Osteocyte (in vitro differentiated cells): Measurements from ENCODE around the gene RPL14. TPM values are rescaled to one million over a fixed set of nuclear protein-coding genes. Genes with fewer than 3 reads are reported as not detected.
A peak's percentile ranks its signal among the peaks of the same experiment; 100 is the strongest.

Source experiments
- DNase-seq: peaks from one replicate; pipeline ENCODE4 v3.0.0; 2021; ENCODE audit warnings: mixed read lengths; ENCODE audit not compliant: unreplicated experiment; ENCODE audit errors: extremely low spot score
- H3K27ac Mint-ChIP-seq: one replicate; pipeline ENCODE4 v1.8.0; 2021; ENCODE audit warnings: mild to moderate bottlenecking, mixed read lengths; ENCODE audit not compliant: unreplicated experiment
- H3K27me3 Mint-ChIP-seq: one replicate; pipeline ENCODE4 v1.8.0; 2021; ENCODE audit warnings: mixed read lengths; ENCODE audit not compliant: unreplicated experiment
- H3K36me3 Mint-ChIP-seq: one replicate; pipeline ENCODE4 v1.8.0; 2021; ENCODE audit warnings: mixed read lengths; ENCODE audit not compliant: unreplicated experiment
- H3K4me1 Mint-ChIP-seq: one replicate; pipeline ENCODE4 v1.8.0; 2021; ENCODE audit warnings: mixed read lengths; ENCODE audit not compliant: unreplicated experiment
- H3K4me3 Mint-ChIP-seq: one replicate; pipeline ENCODE4 v1.8.0; 2021; ENCODE audit warnings: mild to moderate bottlenecking, moderate library complexity, mixed read lengths; ENCODE audit not compliant: unreplicated experiment
- H3K9me3 Mint-ChIP-seq: one replicate; pipeline ENCODE4 v1.8.0; 2021; ENCODE audit warnings: mixed read lengths; ENCODE audit not compliant: unreplicated experiment
- CTCF ChIP-seq: fragments of 200-600 bp; sonication (generic); IDR thresholded peaks from 2 replicates; pipeline ENCODE4 v1.5.0; 2021; ENCODE audit warnings: antibody characterized with exemption, mild to moderate bottlenecking, moderate library complexity
- total RNA-seq: library from RNA; stranded (reverse); gene quantifications from 2 replicates; pipeline ENCODE4 v1.2.1, GENCODE V29; 2021

The RPL14 gene
- total RNA-seq, 1 donor from 2014 or later = 1,629 TPM

- peaks cover 9% of the 10 kb centered on the region for H3K36me3 Mint-ChIP-seq
- TF ChIP-seq CTCF = no peak
- H3K27me3 Mint-ChIP-seq = no peaks in the 10 kb centered on the region
- H3K9me3 Mint-ChIP-seq = no peaks in the 10 kb centered on the region
- no peak for DNase-seq
- H3K4me1 Mint-ChIP-seq = peaks cover 21% of the 10 kb centered on the region
- no peak overlapping the region for H3K27ac Mint-ChIP-seq
- no peak overlapping the region for H3K4me3 Mint-ChIP-seq
These were observed 6.7 kb upstream of the RPL14 start for GRCh38 chr3:40450438-40450837.

- Mint-ChIP-seq H3K4me1 (peaks cover 27% of the 10 kb centered on the region), H3K27ac (no peak overlapping the region), H3K27me3 (no peaks in the 10 kb centered on the region), H3K36me3 (peaks cover 2% of the 10 kb centered on the region), H3K9me3 (no peaks in the 10 kb centered on the region), H3K4me3 (no peak overlapping the region)
- no peak for TF ChIP-seq CTCF
- DNase-seq = no peak
These were observed 5.6 kb upstream of the RPL14 start for GRCh38 chr3:40451551-40451950.

GRCh38 chr3:40452057-40452456, 5.1 kb upstream of the RPL14 start:
- TF ChIP-seq CTCF = no peak
- H3K27ac Mint-ChIP-seq = peak overlapping the region; percentile 99
- peak overlapping the region; percentile 95 for H3K4me3 Mint-ChIP-seq
- no peak for DNase-seq
- peaks cover 29% of the 10 kb centered on the region for H3K4me1 Mint-ChIP-seq
- H3K36me3 Mint-ChIP-seq = peaks cover 2% of the 10 kb centered on the region
- no peaks in the 10 kb centered on the region for H3K27me3 Mint-ChIP-seq
- no peaks in the 10 kb centered on the region for H3K9me3 Mint-ChIP-seq

- H3K4me3 Mint-ChIP-seq = peak overlapping the region; percentile 95
- no peak for TF ChIP-seq CTCF
- H3K9me3 Mint-ChIP-seq = no peaks in the 10 kb centered on the region
- H3K36me3 Mint-ChIP-seq = peaks cover 2% of the 10 kb centered on the region
- H3K27me3 Mint-ChIP-seq = no peaks in the 10 kb centered on the region
- DNase-seq = no peak
- peak overlapping the region; percentile 99 for H3K27ac Mint-ChIP-seq
- H3K4me1 Mint-ChIP-seq = peaks cover 30% of the 10 kb centered on the region
These were observed 4.6 kb upstream of the RPL14 start for GRCh38 chr3:40452562-40452875.

- Mint-ChIP-seq H3K36me3 (peaks cover 6% of the 10 kb centered on the region), H3K27ac (peak overlapping the region; percentile 99), H3K27me3 (no peaks in the 10 kb centered on the region), H3K4me3 (peak overlapping the region; percentile 95), H3K4me1 (peaks cover 35% of the 10 kb centered on the region), H3K9me3 (no peaks in the 10 kb centered on the region)
- peak; percentile 98 for DNase-seq
- TF ChIP-seq CTCF = no peak
These were observed 4.0 kb upstream of the RPL14 start for GRCh38 chr3:40452876-40453730.
